HUDEP-2 (cell line): Measurements from ENCODE around the gene ST8SIA6.
"Not testable (repeated sequence)": the region's sequence is repeated elsewhere in the genome, so short reads cannot be mapped to it uniquely, and the experiment has no call there.

Experiments used
- DNase-seq, 76 experiments: peaks; one replicate each; lab custom pipeline; 2025; ENCODE audit not compliant: unreplicated experiment in 76 of 76; lab: John Stamatoyannopoulos, UW

Gene ST8SIA6

GRCh38 chr10:17454161-17455014, at the start of gene ST8SIA6:
Gene ST8SIA6, minus strand, starts transcription at chr10:17454595. Its CDS starts 340 bp downstream, at chr10:17454255.
- DNase-seq = peak in 62 of 76 experiments; percentile 10 to 84 (median 50)

DNA sequence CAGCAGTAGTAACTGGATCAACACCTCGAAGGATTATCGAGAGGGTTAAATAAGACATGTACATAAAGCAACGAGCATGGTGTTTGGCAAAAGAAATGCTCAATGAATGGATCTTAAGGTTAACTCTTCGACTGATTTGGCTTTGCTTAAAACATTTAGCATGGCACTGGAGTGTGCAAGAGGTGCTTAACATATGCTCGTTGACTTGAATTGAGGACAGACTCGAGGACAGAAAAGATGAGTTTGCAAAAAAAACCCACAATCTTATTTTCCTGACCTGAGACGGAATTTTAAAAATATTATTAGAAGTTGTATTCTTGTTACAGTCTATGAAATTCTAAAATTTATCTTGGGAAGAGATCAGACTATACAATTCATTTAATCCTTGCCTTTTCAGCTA, 49.4 kb upstream of the ST8SIA6 start:
- DNase-seq = no peak

DNA sequence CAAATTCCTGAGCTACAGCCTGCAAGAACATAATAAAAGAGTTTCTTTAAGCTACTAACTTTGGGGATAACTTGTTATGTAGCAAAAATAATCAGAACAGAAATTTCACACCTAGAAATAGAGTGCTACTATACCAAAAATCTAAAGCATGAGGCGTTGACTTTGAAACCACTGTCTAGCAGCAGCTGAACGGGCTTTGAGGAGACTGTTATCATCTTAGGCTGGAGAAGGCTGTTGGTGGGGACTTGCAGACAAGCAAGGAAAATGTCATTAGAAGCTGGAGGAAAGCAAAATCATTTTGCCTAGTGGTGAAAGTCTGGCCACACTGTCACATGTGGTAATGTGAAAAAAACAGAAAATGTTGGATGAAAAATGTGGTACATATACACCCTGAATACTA, 48.4 kb upstream of the ST8SIA6 start:
- no peak for DNase-seq

GRCh38 chr10:17499014-17499413, 44.6 kb upstream of the ST8SIA6 start:
- not testable (repeated sequence) for DNase-seq

GRCh38 chr10:17497446-17498030, 43.1 kb upstream of the ST8SIA6 start:
- no peak for DNase-seq

- DNase-seq = no peak
These were observed 40.3 kb upstream of the ST8SIA6 start for GRCh38 chr10:17494626-17495260.

- DNase-seq = no peak
These were observed 34.5 kb upstream of the ST8SIA6 start for GRCh38 chr10:17488848-17489247.

GRCh38 chr10:17483079-17483478, 28.7 kb upstream of the ST8SIA6 start:
- DNase-seq = no peak

DNA sequence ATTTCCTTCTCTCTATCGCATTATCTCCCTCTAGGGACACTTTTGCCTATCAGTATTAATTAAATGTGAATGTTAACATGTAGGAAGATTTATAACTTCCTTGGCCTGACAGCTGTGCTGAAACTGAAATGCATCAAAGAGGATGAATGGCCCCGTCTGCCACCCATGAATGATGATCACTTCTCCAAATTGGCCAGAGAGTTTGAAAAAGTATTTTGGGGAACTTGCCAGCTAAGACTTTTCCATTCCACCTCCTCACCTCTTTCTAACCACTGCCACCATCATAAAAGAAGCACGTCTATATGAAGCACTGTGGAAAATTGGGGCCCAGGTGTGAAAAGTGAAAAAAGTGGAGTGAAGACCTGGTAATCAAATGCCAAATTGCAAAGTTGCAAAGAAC, 25.4 kb upstream of the ST8SIA6 start:
- DNase-seq = no peak

DNA sequence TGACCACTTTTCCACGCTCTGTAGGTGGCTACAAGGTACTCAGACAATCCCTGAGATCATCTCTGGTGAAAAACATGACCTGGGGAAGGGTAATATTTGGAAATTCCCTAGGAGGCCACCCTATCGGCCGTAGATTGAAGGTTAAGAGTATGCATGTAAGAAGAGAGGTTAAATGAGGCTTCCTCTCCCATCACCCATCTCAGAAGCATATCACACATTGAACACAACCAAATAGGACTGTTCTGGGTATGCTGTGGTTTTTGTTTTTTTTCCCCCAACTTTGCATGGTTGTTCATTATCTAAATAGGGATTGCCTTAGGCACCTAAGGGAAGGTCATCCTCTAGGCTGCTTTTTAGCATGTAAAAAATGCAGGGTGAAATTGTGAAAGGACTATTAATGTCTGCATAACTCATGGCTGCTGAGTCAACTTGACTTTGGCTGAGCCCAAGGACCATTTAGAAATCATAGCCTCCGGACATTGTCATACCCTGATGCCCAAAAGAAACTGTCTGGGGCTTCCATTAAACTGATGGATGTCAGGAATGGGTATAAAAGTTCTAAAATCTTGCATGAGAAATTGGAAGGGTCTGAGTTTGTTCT, 24.7 kb upstream of the ST8SIA6 start:
- no peak for DNase-seq

- DNase-seq = no peak
These were observed 21.7 kb upstream of the ST8SIA6 start for GRCh38 chr10:17476073-17476472.

- no peak for DNase-seq
These were observed 21.3 kb upstream of the ST8SIA6 start for GRCh38 chr10:17475661-17476060.

GRCh38 chr10:17474595-17475323, 20.4 kb upstream of the ST8SIA6 start:
- peak in 12 of 76 experiments; percentile 4 to 49 (median 24) for DNase-seq

- DNase-seq = peak in 10 of 76 experiments; percentile 3 to 39 (median 22)
These were observed 19.0 kb upstream of the ST8SIA6 start for GRCh38 chr10:17473228-17473950.

DNA sequence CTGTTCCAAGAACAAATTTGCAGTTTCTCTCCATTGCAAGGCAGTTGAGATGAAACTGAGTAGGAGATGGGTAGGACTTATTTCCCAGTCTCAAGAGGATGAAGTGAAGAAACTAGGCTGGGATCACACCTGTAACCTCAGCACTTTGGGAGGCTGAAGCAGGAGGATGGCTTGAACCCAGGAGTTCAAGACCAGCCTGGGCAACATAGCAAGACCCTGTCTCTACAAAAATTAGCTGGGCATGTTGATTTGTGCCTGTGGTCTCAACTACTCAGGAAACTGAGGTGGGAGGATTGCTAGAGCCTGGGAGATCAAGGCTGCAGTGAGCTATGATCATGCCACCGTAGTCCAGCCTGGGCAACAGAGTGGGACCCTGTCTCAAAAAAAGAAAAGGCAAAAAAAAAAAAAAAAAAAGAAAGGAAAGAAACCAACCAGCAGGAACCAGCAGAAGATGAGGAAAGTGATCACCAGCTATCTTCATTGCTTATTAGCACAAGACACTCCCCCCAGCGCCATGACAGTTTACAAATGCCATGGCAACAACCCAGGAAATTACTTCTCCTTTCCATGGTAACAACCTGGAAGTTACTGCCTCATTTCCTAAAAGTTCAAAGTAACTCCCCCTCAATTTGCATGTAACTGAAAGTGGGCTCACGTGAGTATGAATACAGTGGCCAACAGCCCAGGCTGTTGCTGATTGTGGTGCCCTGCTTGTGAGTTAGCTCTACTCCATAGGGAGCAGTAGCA, 18.3 kb upstream of the ST8SIA6 start:
- peak in 9 of 76 experiments; percentile 3 to 77 (median 38) for DNase-seq

DNA sequence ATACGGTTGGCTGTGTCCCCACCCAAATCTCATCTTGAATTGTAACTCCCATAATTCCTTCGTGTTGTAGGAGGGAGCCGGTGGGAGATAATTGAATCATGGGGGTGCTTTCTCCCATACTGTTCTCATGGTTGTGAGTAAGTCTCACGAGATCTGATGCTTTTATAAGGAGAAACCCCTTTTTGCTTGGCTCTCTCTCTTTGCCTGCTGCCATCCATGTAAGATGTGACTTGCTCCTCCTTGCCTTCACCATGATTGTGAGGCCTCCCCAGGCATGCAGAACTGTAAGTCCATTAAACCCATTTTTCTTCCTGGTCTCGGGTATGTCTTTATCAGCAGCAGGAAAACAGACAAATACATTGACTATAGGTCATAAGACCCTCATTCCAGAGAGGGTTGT, 15.9 kb upstream of the ST8SIA6 start:
- DNase-seq = no peak

DNA sequence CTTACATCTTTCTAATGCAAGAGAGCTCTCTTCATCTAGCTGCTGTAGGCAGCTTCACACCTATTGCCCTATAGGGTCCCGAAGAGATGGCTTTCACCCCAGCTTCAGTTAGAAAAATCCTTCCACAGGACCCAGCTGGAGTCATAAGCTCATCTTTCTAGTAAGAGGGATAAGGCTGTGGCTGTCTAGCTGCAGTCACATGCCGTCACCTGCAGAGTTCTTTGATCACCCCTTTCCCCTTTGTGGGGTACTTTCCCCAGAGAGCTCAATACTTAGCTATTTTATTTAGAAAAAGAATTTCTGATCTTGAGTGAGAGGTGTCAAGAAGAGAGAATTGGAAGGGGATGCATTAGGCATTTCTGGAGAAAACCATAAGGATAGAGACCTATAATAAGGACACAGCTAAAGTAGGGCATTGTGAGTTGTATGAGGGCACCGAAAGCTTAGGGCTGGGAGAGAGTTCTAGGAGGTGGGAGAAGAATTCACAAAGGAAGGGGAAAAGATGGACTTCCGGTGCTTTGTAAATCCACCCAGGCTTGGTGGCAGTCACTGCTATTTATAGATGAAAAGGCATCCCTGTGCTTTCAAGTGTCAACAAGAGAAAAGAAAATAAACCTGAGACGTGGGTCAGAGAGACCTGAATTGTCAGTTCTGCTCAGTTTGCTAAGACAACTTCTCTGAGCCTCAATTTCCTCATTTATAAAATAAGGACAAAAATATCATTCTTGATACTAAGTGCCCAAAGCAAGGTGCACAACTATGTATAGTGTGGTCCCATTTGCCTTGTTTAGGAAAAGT, 11.1 kb upstream of the ST8SIA6 start:
- DNase-seq = no peak

DNA sequence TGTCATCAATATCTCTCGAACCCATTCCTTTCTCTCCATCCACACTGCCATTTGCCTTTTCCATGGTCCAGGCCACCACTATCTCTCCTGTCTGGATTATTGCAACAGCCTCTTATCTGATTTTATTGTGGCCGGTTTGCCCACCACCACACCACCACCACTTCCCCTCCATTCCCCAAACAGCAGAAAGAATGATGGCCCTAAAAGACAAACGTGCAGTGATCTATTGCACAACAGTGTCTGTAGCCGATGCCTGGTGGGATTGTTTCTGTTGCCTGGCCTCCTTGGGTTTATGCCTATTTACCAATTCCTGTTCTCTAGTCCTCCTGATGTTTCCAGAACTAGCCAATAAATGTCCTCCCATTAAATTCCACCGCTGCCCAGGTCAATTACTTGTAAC, 10.2 kb upstream of the ST8SIA6 start:
- DNase-seq = no peak
